HG02870 (cell line): ENCODE results near the gene COL4A2.

ENCODE experiments used
- ATAC-seq: cut with Tn5 transposase; IDR thresholded peaks from one replicate; pipeline ENCODE4 v1.9.1; 2021; ENCODE audit warnings: mild to moderate bottlenecking, moderate library complexity; ENCODE audit not compliant: unreplicated experiment

COL4A2 gene

GRCh38 chr13:110289661-110290060 is 17.4 kb upstream of the COL4A2 start:
- ATAC-seq = no peak

GRCh38 chr13:110290153-110290552 is 16.9 kb upstream of the COL4A2 start:
- ATAC-seq = no peak

GRCh38 chr13:110290826-110291225 is 16.3 kb upstream of the COL4A2 start:
- no peak for ATAC-seq

GRCh38 chr13:110291286-110291685 is 15.8 kb upstream of the COL4A2 start:
- ATAC-seq = no peak

- no peak for ATAC-seq
Observed at GRCh38 chr13:110293037-110293436, 14.0 kb upstream of the COL4A2 start.

GRCh38 chr13:110293649-110294048 is 13.4 kb upstream of the COL4A2 start:
- no peak for ATAC-seq

GRCh38 chr13:110294146-110294545 is 12.9 kb upstream of the COL4A2 start:
- no peak for ATAC-seq

- ATAC-seq = no peak
Observed at GRCh38 chr13:110294622-110295021, 12.5 kb upstream of the COL4A2 start.

- ATAC-seq = no peak
Observed at GRCh38 chr13:110297011-110297410, 10.1 kb upstream of the COL4A2 start.

GRCh38 chr13:110297766-110298504 is 9.1 kb upstream of the COL4A2 start:
- no peak for ATAC-seq

- no peak for ATAC-seq
Observed at GRCh38 chr13:110298505-110299282, 8.4 kb upstream of the COL4A2 start.

- no peak for ATAC-seq
Observed at GRCh38 chr13:110299283-110299840, 7.7 kb upstream of the COL4A2 start.

- ATAC-seq = no peak
Observed at GRCh38 chr13:110300090-110300815, 6.8 kb upstream of the COL4A2 start.

GRCh38 chr13:110301083-110301482 is 6.0 kb upstream of the COL4A2 start:
- ATAC-seq = no peak

- ATAC-seq = no peak
Observed at GRCh38 chr13:110301606-110302553, 5.2 kb upstream of the COL4A2 start.

GRCh38 chr13:110302997-110303396 is 4.1 kb upstream of the COL4A2 start:
- no peak for ATAC-seq

- ATAC-seq = no peak
Observed at GRCh38 chr13:110303644-110304043, 3.4 kb upstream of the COL4A2 start.

GRCh38 chr13:110304256-110304655 is 2.8 kb upstream of the COL4A2 start:
- no peak for ATAC-seq

- ATAC-seq = no peak
Observed at GRCh38 chr13:110305001-110305400, 2.1 kb upstream of the COL4A2 start.

- ATAC-seq = no peak
Observed at GRCh38 chr13:110305544-110305943, 1.5 kb upstream of the COL4A2 start.
